H4 (cell line): Measurements from ENCODE around the gene OSBPL3. TPM values are rescaled to one million over a fixed set of nuclear protein-coding genes. Genes with fewer than 3 reads are reported as not detected.

Experiments
- DNase-seq: peaks from one replicate; pipeline ENCODE4 v3.0.0-alpha.2; 2015; ENCODE audit warnings: low spot score
- total RNA-seq: library from RNA; depleted of rRNA; stranded (reverse); fragments of >200 nt; shearing (Covaris generic); gene quantifications from 2 replicates; pipeline ENCODE4 v1.2.3, GENCODE V29; 2014

Gene OSBPL3
- total RNA-seq, 1 experiment from 2014 or later = 13.0 TPM

- no peak for DNase-seq
These were observed 24.7 kb downstream of the OSBPL3 start for GRCh38 chr7:24955313-24955712.

DNA sequence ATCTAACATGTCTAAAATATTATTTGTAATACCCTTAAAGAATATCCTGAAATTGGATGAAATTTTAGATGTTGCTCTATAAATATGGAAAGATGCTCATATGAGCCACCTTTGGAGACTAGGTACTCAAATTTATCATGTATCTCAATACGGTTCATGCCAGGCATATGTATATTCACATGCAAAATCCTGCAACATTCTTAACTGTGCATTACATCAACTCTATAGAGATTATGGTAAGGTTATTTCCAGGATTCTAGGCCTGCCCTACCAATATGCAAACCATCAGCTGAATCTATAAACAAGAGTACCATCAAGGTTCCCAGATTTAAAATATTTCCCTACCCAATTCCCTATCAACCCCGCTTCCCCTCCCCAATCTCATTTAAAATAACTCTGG, 27.5 kb downstream of the OSBPL3 start:
- no peak for DNase-seq

GRCh38 chr7:24951441-24951980, 28.5 kb downstream of the OSBPL3 start:
- no peak for DNase-seq

- no peak for DNase-seq
These were observed 30.1 kb downstream of the OSBPL3 start for GRCh38 chr7:24949884-24950283.

GRCh38 chr7:24948739-24949138, 31.2 kb downstream of the OSBPL3 start:
- DNase-seq = no peak

- DNase-seq = no peak
These were observed 33.5 kb downstream of the OSBPL3 start for GRCh38 chr7:24946467-24946866.

DNA sequence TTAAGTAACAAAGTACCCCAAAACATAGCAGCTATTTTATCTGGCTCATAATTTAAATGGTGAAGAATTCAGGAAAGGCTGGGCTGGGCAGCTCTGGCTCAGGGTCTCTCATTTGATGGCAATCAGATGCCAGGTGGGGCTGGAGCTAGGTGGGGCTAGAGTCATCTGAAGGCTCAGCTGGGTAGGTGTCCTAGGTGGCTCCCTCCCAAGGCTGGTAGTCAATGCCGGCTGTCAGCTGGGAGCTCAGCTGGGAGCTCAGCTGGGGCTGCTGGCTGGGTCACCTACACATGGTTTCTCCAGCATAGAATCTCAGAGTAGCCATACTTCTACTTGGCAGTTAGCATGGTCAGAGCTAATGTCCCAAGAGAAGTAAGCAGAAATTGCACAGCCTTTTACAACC, 34.1 kb downstream of the OSBPL3 start:
- DNase-seq = no peak

GRCh38 chr7:24943096-24943948, 36.7 kb downstream of the OSBPL3 start:
- DNase-seq = no peak

DNA sequence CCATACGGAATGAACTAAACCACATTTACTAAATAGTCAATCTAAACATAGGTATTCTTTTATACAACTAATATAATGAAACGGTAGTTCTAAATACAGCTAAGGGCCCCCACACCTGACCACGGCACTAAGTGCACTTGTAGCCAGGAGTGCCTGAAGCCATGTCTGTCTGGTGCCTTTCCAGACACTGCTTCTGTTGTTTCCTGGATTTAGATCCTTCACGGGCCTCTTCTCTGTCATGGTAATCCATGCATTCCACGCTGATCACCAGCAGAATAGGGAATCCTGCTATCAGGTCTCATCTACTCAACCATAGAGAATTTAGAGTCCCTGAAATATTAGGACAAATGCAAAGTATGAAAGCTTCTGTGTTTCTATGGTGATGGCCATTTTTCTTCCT, 37.8 kb downstream of the OSBPL3 start:
- DNase-seq = no peak

DNA sequence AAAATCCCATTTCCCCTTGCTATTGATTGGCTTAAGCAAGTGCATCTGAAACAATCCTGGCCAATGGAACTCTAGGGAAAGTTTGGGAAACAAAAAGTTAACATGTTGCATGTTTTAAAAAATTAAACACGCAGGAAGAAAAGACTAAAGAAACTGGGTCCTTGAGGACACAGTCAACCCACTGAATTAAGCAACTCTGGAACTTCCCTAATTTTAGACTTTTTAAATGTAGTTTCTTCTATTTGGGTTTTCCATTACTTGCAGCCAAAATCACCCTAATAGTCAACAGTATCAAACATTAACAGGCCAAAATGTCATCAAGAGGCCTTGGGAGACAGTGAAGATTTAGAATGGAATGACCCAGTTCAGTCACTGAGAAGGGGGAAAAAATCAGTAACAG, 40.6 kb downstream of the OSBPL3 start:
- DNase-seq = no peak

DNA sequence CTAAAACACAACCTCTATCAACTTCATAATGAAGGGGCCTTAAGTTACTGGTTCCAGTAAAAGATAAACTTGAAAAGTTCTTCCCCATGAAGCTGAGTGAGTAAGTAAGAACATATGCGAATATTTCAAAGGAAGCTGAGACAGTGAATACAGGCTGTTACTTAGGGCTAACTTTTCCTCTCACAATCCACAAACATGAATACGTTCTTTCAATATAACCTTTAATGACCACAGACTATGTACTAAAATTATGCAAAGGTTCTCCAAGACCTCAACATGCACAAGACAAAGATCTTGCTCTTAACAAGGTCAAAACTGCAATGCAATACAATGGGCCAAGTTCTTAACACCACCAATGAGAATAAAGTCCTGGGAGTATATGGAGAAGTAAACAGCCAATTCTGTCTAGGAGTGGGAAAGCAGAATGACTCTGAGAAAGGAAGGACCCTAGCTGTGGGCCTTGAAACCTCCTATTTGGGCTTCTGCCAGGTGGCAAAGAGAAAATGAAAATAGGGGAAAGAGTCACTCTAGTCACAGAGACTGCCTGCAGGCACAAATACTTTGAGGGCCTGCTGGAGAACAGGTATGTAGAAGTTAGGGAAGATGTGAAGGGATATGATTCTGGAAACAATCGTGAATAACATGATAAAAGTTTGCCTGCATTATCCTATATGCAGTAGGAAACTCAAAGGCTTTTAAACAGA, 43.7 kb downstream of the OSBPL3 start:
- DNase-seq = no peak

DNA sequence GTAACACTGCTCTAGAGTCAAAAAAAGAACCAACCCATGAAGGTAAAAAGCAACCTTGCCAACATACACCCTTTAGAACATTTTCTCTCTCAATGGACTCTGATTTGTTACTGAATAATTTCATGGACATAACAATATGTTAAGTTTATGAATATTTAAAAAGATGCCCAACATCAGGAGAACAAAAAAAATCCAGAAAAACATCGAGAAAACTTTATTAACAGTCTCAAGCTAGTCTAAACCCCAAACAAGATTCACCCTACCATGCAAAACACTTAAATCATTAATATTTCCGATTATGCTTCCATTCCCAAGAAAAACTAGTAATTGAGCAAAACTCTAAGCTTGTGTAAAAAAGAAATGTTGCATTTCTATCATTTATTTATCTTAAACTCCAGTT, 46.7 kb downstream of the OSBPL3 start:
- no peak for DNase-seq

GRCh38 chr7:24932815-24933214, 47.2 kb downstream of the OSBPL3 start:
- no peak for DNase-seq

- DNase-seq = no peak
These were observed 47.6 kb downstream of the OSBPL3 start for GRCh38 chr7:24932389-24932788.

DNA sequence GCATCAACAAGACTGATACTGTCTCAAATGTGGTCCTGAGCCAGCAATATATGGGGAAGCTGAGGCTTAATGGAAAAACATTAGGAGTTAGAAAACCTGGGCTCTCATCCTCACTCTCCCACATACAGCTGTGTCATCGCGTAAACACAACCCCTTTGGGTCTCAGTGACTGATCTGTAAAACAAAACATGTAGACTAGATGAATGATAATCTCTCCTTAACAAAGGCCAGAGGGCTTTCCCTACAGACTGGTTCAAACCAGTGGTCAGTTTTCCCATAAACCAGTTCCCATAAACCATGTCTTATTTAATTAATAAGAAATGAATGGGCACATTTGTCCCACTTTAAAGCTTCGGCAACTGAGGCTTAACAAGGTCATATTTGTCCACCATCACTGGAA, 48.1 kb downstream of the OSBPL3 start:
- DNase-seq = no peak

GRCh38 chr7:24930856-24931255, 49.1 kb downstream of the OSBPL3 start:
- no peak for DNase-seq

DNA sequence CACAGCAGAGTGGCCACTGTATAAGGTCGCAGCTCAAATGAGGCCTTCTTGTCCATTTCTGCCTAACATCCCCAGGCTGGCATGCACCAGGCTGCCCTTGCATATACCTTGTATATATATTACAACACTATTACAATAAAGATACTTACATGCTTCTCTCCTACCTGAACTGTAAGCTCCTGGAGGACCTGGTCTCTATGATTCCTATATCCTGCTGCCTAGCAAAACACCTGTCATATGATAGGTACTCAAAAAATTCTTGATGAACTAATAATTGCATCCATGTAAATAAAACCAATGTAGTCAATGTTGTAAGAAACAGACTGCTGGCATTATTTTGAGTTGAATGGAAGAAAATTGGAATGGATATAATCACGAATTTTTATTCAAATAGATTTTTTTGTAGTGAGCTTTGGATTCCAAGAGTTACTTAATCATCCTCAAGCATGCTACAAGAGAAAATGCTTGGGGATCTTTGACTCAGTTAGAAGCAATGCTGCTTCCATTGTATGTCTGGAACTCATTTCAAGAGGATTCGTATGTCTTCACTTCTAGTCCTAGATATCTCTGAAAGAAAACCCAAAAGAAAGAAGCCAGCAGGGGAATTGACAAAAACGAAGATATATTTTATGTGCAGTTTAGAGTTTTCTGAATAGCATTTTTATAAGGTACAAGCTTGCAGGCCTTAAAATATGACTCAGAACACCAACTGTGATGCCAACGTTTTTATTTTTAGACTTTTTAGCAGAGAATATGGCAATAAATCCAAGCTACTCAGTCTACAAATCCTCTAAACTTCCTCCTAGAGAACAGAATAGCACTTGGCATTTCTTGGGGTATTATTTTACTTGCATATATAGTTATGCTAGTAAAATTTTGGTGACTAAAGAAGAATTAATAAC, 53.1 kb downstream of the OSBPL3 start:
- DNase-seq = no peak

DNA sequence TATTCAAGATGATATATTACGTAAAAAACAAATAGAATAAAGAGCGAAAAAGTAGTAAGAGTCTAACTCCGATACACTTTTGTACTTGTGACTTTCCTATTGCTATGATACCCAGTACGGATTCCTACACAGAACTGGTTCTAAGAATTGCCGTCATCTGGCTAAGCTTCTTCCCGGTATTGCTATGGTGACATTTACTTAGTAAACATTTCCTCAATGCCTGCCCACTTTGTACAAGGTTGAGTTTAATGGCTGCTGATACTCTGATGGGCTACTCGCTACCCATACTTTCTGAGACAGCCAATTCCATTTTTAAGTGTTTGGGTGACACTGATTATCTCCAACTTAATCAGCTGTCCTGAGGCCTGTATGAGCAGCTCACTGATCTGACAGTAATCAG, 55.6 kb downstream of the OSBPL3 start:
- no peak for DNase-seq

DNA sequence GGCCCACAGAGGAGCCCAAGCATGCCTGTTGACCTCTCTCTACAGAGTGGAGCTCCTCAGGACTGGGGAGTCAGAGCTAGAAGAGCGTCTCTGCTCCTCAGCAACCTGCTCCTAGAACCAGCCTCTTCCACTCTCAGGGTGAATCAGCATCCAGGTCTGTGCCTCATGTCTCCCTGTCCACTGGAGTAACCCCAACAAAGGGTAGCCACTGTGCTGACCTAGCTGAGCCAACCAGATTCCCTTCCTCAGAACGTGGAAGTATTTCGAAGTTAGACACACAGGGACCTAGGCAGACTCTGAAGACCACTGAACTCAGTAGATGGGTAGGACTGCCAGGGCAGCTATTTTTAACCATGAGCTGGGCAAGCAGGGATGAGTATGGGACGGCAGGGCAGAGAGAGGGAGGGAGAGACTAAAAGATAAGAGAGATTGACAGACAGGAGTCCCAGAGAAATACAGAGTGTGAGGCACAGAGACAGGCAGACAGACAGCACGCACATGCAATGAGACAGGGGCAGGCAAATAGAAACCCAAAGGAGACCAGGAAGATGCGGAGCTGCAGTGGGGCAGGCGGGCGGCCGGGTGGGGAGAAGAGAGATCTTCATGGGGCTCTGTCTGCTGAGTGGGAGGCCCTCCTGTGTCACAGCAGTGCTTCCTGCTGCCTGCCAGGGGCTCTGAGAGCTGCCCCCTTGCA, 56.7 kb downstream of the OSBPL3 start:
- no peak for DNase-seq

DNA sequence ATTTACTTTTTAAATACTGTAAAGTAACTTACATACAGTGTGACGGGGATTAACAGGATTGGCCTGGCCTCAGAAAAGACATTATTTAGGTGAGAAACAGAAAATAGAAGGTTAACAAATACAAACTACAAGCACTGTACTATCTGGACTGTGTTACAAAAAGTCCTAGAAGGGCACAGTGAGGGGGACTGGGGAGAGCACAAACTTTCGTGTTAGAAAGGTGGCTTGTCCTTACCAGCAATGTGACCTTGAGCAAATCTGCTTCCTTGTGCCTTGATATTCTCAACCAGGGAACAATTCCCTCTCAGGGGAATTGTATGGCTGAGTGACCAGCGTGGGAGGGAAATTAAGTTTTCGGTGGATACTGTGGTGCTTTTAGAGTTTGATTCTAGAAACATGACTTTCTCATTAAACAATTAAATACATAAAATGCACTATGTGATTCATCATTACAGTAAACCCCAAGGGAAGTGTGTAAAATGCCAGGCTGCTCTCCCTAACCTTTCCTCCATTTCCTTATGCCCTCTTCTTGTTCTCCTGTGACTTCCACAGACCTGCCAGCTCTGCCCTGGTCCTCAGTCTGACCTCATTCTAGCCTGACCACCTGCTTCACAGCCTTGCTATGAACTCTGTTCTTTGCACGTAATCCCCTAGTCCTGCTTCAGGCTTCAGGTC, 57.7 kb downstream of the OSBPL3 start:
- no peak for DNase-seq

DNA sequence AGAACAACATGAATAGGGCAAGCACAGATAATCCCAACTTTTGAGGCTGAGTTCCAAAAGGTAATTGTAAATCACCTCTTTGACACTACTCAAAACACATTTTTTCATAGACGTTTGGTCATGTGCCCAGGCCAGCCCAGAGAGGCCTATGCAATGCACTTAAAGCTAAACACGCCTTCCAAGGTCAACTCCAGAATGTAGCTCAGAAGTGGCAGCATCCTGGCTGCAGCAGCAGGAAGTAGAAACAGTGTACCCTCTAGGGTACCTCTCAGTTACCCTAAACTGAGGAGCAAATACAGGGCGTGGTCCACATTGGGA, 58.7 kb downstream of the OSBPL3 start:
- no peak for DNase-seq
